SK-N-SH (cell line): ENCODE data around the gene ZFP42.

ENCODE experiments used
- FOSL2 ChIP-seq: IDR thresholded peaks from 2 replicates; pipeline ENCODE4 v1.4.0; 2012; ENCODE audit warnings: low read depth, mild to moderate bottlenecking, moderate library complexity, borderline replicate concordance
- MAX ChIP-seq: IDR thresholded peaks from 2 replicates; pipeline ENCODE4 v1.4.0; 2012; ENCODE audit warnings: low read depth

- TF ChIP-seq MAX (no peak), FOSL2 (no peak)
These were observed 29.9 kb downstream of the ZFP42 start for GRCh38 chr4:188025476-188025875.
